SK-N-MC (cell line): Measurements from ENCODE around the gene CNTNAP3.
"Not testable (repeated sequence)": the region's sequence is repeated elsewhere in the genome, so short reads cannot be mapped to it uniquely, and the experiment has no call there.

ENCODE experiments used
- EZH2 ChIP-seq: fragments of 200-600 bp; sonication (generic); IDR thresholded peaks from one replicate; pipeline ENCODE4 v1.6.1; 2017; ENCODE audit warnings: antibody characterized with exemption
- FOXP2 ChIP-seq: optimal IDR thresholded peaks from 2 replicates; pipeline ENCODE3; 2011; ENCODE audit warnings: mild to moderate bottlenecking, moderate library complexity; ENCODE audit not compliant: insufficient read depth; ENCODE audit errors: extremely low read length, control extremely low read depth
- POLR2AphosphoS5 ChIP-seq: IDR thresholded peaks from 2 replicates; pipeline ENCODE4 v1.6.1; 2012; ENCODE audit warnings: mild to moderate bottlenecking, low read depth, low read length, borderline replicate concordance

DNA sequence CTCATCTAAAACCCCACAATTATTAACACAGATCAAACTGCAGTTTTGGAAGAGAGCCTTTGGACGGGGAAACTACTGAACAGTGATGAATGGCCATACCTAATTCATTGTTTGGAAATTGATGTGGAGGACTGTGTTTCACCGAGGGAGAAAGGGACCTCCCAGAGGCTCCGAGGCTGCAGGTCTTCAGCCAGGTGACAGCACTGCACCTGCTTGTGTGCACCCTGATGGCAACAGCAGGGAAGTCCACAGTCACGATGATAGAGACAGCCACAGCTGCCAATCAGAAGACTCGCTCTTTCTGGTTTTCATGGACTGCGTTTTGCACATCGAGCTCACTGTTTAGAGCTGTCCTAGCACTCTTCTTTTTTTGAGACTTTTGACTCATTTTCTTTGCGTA lies 214.4 kb downstream of the CNTNAP3 start:
- TF ChIP-seq POLR2AphosphoS5, EZH2, FOXP2: not testable (repeated sequence)
